Effector memory CD8-positive, alpha-beta T cell (primary cell): ENCODE results near the gene MZT1.

Source experiments
- ATAC-seq: fragments of 150-1000 bp; cut with Tn5 transposase; replicated peaks from 2 replicates; pipeline ENCODE4 v1.10.0; 2021; ENCODE audit warnings: mild to moderate bottlenecking, moderate library complexity
- DNase-seq, 3 experiments: peaks; one replicate each; pipeline ENCODE4 v3.0.0; 2021
- H3K27ac Mint-ChIP-seq, 2 donors: one replicate each; pipeline ENCODE4 v1.8.0; 2022; ENCODE audit warnings: mild to moderate bottlenecking in 2 of 2, mixed read lengths in 2 of 2, moderate library complexity in 2 of 2
- H3K27me3 Mint-ChIP-seq, 2 donors: one replicate each; pipeline ENCODE4 v1.8.0; 2022; ENCODE audit warnings: mixed read lengths in 2 of 2
- H3K36me3 Mint-ChIP-seq: one replicate; pipeline ENCODE4 v1.8.0; 2022; ENCODE audit warnings: mild to moderate bottlenecking, moderate library complexity, mixed read lengths; ENCODE audit not compliant: insufficient read depth
- H3K4me1 Mint-ChIP-seq, 2 donors: one replicate each; pipeline ENCODE4 v1.8.0; 2022; ENCODE audit warnings: low read depth in 2 of 2, mixed read lengths in 2 of 2
- H3K4me3 Mint-ChIP-seq, 2 donors: one replicate each; pipeline ENCODE4 v1.8.0; 2022; ENCODE audit warnings: mild to moderate bottlenecking in 2 of 2, mixed read lengths in 2 of 2, moderate library complexity in 2 of 2
- H3K9me3 Mint-ChIP-seq, 2 donors: one replicate each; pipeline ENCODE4 v1.8.0; 2022; ENCODE audit warnings: mixed read lengths in 2 of 2

Gene MZT1

DNA sequence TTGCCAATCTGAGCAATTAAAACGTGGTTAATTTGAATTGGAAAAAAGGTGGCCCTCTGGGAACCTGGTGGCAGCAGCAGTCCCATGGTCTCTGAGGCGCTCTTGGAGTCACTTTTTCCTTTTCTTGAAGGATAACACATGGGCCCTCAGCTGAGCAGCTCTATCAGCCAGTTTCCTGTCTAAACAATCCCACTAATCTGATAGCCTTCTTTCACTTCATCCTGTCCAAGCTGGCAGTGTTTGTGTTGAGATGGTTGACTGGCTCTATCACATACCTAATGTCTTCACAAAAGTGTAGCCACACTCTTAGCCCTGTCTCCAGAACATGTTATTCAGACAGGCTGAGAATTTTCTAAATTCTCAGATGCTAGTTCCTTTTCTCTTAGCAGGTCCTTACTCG, 10.7 kb downstream of the MZT1 start:
- no peaks in the 10 kb centered on the region for H3K9me3 Mint-ChIP-seq
- no peaks in the 10 kb centered on the region for H3K27me3 Mint-ChIP-seq
- H3K27ac Mint-ChIP-seq, result peak overlapping the region in 1 of 2 donors; percentile 65
- no peak for DNase-seq
- ATAC-seq, result no peak
- H3K4me1 Mint-ChIP-seq, result peaks cover 16 to 33% of the 10 kb centered on the region in 2 donors
- H3K4me3 Mint-ChIP-seq, result no peak overlapping the region
- peaks cover 48% of the 10 kb centered on the region for H3K36me3 Mint-ChIP-seq

DNA sequence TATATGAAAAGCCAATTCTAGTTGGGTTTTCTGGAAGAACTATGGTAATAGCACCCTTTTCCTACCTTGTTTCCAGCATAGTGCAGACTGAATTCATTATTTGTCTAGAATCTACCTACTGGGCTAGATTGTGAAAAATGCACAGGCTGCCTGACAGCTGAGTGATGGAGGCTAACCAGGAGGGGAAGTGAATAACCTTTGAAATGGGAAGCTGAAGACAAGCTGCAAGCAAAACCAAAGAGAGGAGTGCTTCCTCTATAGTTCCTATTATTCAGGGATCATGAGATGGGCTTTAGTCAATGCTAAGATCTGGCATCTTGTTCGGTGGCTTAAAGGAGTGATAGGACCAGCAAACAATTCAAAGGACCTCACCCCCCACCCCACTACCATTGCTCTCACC, 26.9 kb downstream of the MZT1 start:
- ATAC-seq (no peak), DNase-seq (no peak)
- Mint-ChIP-seq H3K4me1 (no peaks in the 10 kb centered on the region), H3K36me3 (no peaks in the 10 kb centered on the region), H3K27me3 (peaks cover 5 to 14% of the 10 kb centered on the region in 2 donors), H3K4me3 (no peak overlapping the region), H3K9me3 (peaks cover 0 to 2% of the 10 kb centered on the region in 2 donors), H3K27ac (no peak overlapping the region)

DNA sequence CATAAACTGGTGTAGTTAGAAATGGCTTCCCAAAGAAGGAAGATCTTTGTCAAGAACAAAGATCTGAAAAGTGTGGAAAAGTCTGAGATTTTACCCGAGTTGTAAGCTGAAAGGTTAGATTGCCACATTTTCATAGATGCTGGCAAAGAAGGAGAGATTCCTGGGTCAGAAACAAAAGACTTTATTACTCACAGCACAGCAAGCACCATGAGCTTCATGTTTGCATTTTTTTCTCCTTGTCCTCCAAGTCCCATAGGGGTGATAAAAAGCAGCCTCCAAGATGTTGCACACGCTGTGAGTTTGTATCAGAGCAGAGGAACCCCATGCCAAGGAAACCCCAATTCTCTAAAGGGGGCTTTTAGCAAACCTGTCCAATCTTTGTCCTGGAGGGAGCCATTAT, 29.3 kb downstream of the MZT1 start:
- H3K9me3 Mint-ChIP-seq, result peaks cover 0 to 1% of the 10 kb centered on the region in 2 donors
- DNase-seq, result no peak
- no peak for ATAC-seq

DNA sequence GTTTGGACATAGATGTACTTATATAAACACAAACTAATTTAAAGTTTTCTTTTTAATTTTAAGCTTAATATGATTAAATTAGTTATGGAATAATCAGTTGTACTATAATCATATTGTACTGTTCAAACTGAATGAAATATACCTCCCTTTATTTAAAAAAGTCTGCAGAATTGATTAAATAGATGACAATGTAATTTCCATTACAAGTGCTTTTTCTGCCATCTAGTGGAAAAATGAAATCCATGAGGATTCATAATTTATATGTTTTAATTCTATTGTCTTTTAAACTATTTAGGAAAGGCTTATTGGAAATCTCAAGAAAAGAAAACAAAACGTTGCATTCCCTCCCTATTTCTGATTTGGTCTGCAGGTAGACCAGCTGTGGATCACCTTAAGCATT, 30.9 kb downstream of the MZT1 start:
- Mint-ChIP-seq H3K9me3 (peaks cover 0 to 1% of the 10 kb centered on the region in 2 donors), H3K27ac (no peak overlapping the region), H3K4me3 (no peak overlapping the region), H3K27me3 (peaks cover 20 to 33% of the 10 kb centered on the region in 2 donors), H3K36me3 (no peaks in the 10 kb centered on the region), H3K4me1 (no peaks in the 10 kb centered on the region)
- DNase-seq, result no peak
- no peak for ATAC-seq

More for the DNA sequence above, 29.3 kb downstream of the MZT1 start:
- Mint-ChIP-seq H3K27me3 (peaks cover 20 to 28% of the 10 kb centered on the region in 2 donors), H3K4me3 (no peak overlapping the region), H3K27ac (no peak overlapping the region), H3K36me3 (no peaks in the 10 kb centered on the region), H3K4me1 (no peaks in the 10 kb centered on the region)

DNA sequence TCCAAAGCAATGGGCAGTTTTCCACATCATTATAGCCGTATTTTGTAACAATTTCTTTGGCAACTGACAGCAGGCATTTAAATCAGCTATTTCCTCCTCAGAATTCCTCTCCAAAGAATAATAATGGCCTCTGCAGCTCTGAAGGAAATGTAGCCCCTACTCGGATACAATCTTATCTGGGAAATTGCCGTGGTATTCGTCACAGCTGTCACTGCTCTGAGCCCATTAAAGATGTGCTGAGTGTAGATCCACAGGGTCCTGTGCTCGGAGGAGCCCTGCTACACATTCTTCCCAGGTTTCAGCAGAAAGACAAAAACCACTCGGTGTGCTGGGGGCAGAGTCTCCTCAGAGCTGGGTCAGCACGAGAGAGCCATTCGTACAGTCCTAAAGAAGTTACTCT, 33.1 kb downstream of the MZT1 start:
- Mint-ChIP-seq H3K4me3 (no peak overlapping the region), H3K27me3 (peaks cover 31 to 45% of the 10 kb centered on the region in 2 donors), H3K9me3 (no peaks in the 10 kb centered on the region), H3K36me3 (no peaks in the 10 kb centered on the region), H3K4me1 (no peaks in the 10 kb centered on the region), H3K27ac (no peak overlapping the region)
- DNase-seq, result no peak
- ATAC-seq, result no peak

DNA sequence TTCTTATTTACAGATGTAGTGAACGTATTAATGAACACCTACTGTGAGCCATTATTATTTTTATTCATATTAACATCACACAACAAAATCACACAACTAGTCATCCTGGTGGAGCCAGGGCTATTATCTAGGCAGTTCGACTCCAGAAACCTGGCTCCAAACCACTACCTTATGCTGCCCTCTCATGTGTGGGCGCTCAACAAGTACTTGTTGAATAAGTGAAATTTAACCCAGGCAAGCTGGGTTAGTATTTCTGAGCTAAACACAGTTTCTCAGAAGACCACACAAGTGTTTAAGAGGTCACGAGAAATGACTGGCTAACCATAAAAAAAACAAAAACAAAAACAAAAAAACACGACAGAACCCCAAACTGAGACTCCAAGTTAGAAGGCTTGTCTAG, 33.6 kb downstream of the MZT1 start:
- DNase-seq (no peak), ATAC-seq (no peak)
- H3K36me3 Mint-ChIP-seq, result no peaks in the 10 kb centered on the region
- H3K9me3 Mint-ChIP-seq, result no peaks in the 10 kb centered on the region
- no peaks in the 10 kb centered on the region for H3K4me1 Mint-ChIP-seq
- H3K27ac Mint-ChIP-seq, result no peak overlapping the region
- peaks cover 31 to 46% of the 10 kb centered on the region in 2 donors for H3K27me3 Mint-ChIP-seq
- H3K4me3 Mint-ChIP-seq, result no peak overlapping the region

DNA sequence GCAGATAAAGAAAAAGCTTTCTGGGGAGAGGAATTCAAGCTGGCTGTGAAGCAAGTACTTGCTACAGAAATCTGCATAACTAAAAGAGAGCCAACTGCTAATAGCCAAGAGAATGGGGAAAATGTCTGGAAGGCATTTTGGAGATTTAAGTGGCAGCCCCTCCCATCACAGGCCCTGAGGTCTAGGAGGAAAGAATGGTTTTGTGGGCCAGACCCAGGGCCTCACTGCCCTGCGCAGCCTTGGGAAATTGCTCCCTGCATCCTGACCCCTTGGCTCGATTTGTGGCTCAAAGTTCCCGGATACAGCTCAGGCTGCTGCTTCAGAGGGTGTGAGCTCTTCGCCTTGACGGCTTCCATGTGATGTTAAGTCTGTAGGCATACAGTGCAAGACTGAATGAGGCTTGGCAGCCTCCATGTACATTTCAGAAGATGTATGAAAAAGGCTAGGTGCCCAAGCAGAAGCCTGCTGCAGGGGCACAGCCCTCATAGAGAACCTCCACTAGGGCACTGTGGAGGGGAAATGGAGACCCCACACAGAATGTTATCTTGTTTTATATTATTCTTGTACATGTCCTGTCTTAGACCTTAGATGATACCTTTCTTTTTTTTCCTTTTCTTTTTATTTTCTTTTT, 34.4 kb downstream of the MZT1 start:
- Mint-ChIP-seq H3K4me3 (no peak overlapping the region), H3K27ac (no peak overlapping the region), H3K9me3 (no peaks in the 10 kb centered on the region), H3K27me3 (peaks cover 39 to 49% of the 10 kb centered on the region in 2 donors), H3K36me3 (peaks cover 2% of the 10 kb centered on the region), H3K4me1 (no peaks in the 10 kb centered on the region)
- ATAC-seq (no peak), DNase-seq (no peak)

DNA sequence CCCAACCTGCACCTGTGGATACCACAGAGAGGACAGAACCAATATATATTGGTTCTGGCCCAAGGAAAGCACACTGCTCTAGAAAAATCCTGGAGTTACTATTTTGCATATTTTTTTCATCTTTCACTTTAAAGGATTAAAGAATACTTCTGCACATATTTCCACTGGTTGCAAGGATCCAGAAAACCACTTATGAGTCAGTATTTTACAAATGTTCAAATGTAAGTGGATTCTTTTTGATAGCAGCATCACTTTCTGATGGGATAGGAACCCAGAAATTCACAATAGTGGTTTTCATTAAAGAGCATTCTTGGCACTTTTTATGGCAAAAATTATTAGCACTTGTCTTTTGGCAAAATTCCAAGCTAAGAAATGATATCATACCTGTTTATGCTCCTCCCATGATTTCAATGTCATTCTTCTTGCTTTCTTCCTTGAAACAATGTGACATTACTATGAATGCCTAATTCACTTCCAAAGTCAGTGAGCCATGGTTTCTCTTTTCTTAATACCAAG, 38.2 kb downstream of the MZT1 start:
- no peak for ATAC-seq

DNA sequence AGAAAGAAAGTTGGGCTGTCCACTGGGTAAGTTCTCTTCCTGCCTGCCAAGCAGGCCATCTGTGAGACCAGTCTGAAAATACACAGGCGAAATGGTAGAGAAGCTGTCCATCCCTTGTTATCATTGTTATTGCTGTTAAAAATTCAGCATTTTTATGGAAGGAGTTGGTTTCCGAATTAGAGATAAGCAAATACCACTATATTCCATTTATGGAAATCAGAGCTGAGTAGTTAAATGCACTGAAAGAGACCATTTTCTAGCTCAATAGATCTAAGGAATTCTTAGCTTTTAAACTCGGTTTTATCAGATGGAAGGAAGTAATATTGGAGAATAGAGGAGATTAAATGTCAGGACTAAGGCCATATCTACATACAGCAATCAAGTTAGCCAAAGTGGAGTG, 40.7 kb downstream of the MZT1 start:
- no peak overlapping the region for H3K4me3 Mint-ChIP-seq
- H3K27ac Mint-ChIP-seq, result no peak overlapping the region
- no peak for DNase-seq
- no peaks in the 10 kb centered on the region for H3K4me1 Mint-ChIP-seq
- no peak for ATAC-seq
- peaks cover 45 to 57% of the 10 kb centered on the region in 2 donors for H3K27me3 Mint-ChIP-seq
- peaks cover 2% of the 10 kb centered on the region for H3K36me3 Mint-ChIP-seq
- no peaks in the 10 kb centered on the region for H3K9me3 Mint-ChIP-seq

More for the DNA sequence above, 38.2 kb downstream of the MZT1 start:
- H3K9me3 Mint-ChIP-seq, result no peaks in the 10 kb centered on the region
- H3K4me3 Mint-ChIP-seq, result no peak overlapping the region
- peaks cover 33 to 47% of the 10 kb centered on the region in 2 donors for H3K27me3 Mint-ChIP-seq
- DNase-seq, result no peak
- no peaks in the 10 kb centered on the region for H3K4me1 Mint-ChIP-seq
- peaks cover 2% of the 10 kb centered on the region for H3K36me3 Mint-ChIP-seq
- H3K27ac Mint-ChIP-seq, result no peak overlapping the region

DNA sequence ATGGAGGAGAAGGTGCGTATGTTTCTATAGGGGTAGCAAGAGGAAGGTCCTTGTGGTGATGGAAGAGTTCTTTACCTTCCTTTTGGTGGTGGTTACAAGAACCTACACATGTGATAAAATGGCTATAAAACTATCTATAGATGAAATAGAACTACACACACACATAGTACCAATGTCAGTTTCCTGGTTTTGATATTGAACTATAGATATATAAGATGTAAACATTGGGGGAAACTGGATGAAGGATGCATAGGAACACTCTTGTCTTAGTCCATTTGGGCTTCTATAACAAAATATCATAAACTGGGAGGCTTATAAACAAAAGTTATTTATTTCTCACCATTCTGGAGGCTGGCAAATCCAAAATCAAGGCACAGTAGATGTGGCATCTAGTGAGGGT, 47.1 kb downstream of the MZT1 start:
- DNase-seq (no peak), ATAC-seq (no peak)
- no peaks in the 10 kb centered on the region for H3K36me3 Mint-ChIP-seq
- no peaks in the 10 kb centered on the region for H3K9me3 Mint-ChIP-seq
- no peak overlapping the region for H3K27ac Mint-ChIP-seq
- no peaks in the 10 kb centered on the region for H3K4me1 Mint-ChIP-seq
- no peak overlapping the region for H3K4me3 Mint-ChIP-seq
- H3K27me3 Mint-ChIP-seq, result peaks cover 15 to 34% of the 10 kb centered on the region in 2 donors

DNA sequence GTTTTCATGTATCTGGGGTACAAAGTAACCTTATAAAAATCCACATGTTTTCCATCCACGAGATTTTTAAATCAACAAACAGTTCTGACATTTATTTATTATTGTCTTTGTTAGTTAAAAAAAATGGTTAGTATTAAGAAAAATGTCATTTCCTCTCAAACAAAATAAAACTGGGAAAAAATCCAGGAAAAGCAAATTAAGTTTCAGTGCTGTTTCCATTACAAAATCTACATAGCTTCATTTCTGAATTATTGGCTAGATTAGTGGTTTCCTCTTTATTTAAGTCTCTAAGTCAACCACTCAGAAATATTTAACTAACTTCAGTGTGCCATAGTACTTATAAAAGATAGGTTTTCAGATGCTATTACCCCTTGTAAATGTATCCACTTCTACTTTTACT, 49.1 kb downstream of the MZT1 start:
- no peak for DNase-seq
- H3K4me3 Mint-ChIP-seq, result no peak overlapping the region
- H3K27ac Mint-ChIP-seq, result no peak overlapping the region
- H3K9me3 Mint-ChIP-seq, result no peaks in the 10 kb centered on the region
- H3K36me3 Mint-ChIP-seq, result no peaks in the 10 kb centered on the region
- peaks cover 25 to 29% of the 10 kb centered on the region in 2 donors for H3K27me3 Mint-ChIP-seq
- no peak for ATAC-seq
- no peaks in the 10 kb centered on the region for H3K4me1 Mint-ChIP-seq

DNA sequence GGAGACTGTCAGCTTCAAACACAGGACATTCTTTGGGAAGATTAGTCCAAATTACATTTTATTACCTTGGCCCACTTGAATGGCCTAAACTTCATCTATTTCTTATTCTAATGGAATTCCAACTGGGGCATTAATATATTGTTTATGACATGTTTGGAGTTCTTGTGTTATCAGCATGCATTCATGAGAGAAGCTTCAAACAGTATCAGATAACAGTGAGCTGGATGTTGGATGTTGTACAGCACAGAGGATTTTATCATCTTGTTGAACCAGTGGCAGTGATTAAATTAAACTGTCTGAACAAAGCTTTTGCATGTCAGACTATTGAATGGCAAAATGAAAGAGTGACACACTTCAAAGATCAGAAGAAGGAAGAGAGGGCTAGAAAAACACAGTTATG, 50.0 kb downstream of the MZT1 start:
- DNase-seq (no peak), ATAC-seq (no peak)
- Mint-ChIP-seq H3K4me3 (no peak overlapping the region), H3K27me3 (peaks cover 27% of the 10 kb centered on the region in 2 donors), H3K36me3 (no peaks in the 10 kb centered on the region), H3K4me1 (no peaks in the 10 kb centered on the region), H3K27ac (no peak overlapping the region), H3K9me3 (no peaks in the 10 kb centered on the region)

DNA sequence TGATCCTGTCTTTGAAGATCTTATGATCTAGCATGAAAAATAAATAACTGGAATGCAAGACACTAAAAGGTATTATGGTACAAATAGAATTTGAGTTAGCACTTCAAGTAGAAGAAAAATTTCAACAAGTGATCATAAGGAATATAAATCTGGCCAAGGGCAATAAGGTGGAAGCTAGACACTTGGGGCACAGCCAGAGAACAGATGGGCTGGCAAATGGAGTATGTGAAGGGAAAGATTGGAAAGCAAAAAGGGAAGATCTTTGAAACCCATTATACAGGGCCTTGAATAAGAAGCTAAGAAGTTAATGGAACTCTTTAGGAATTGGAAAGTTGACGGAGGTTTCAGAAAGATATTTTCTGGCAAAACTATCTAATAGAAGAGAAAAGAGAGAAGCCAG, 61.0 kb downstream of the MZT1 start:
- no peak for ATAC-seq
- DNase-seq, result no peak
- Mint-ChIP-seq H3K4me3 (no peak overlapping the region), H3K9me3 (no peaks in the 10 kb centered on the region), H3K36me3 (no peaks in the 10 kb centered on the region), H3K27me3 (peaks cover 7 to 13% of the 10 kb centered on the region in 2 donors), H3K27ac (no peak overlapping the region), H3K4me1 (no peaks in the 10 kb centered on the region)

DNA sequence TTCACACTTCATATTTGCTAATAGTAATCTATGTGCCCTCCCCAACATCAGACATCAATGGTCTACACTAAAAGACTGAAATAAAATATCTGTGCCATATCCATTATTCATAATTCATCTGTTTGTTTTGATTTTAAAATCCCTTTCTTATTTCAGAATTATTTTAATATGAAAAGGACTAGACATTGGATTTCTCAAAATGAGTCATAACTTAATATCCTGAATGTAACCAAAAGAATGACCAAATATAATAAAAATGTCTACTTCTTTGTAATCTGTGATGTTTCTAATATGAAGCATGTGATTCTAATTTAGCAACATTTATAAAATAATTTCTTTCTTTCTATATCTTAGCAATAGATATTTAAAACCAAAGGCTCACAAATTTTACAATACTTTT, 64.9 kb downstream of the MZT1 start:
- Mint-ChIP-seq H3K9me3 (no peaks in the 10 kb centered on the region), H3K27ac (no peak overlapping the region), H3K36me3 (no peaks in the 10 kb centered on the region), H3K4me1 (no peaks in the 10 kb centered on the region), H3K4me3 (no peak overlapping the region), H3K27me3 (peaks cover 18 to 32% of the 10 kb centered on the region in 2 donors)
- DNase-seq (no peak), ATAC-seq (no peak)
